GM18909 (cell line): Measurements from ENCODE around the gene CREBBP.

Experiments used
- ATAC-seq: cut with Tn5 transposase; IDR thresholded peaks from one replicate; pipeline ENCODE4 v1.9.1; 2021; ENCODE audit warnings: mild to moderate bottlenecking; ENCODE audit not compliant: unreplicated experiment, poor library complexity

The CREBBP gene

GRCh38 chr16:3800477-3801270 lies 79.8 kb downstream of the CREBBP start:
- ATAC-seq = no peak

- ATAC-seq = no peak
These were observed 80.5 kb downstream of the CREBBP start for GRCh38 chr16:3800019-3800418.

- no peak for ATAC-seq
These were observed 81.2 kb downstream of the CREBBP start for GRCh38 chr16:3799354-3799753.

GRCh38 chr16:3798838-3799237 lies 81.7 kb downstream of the CREBBP start:
- no peak for ATAC-seq

- peak; percentile 51 for ATAC-seq
These were observed 82.4 kb downstream of the CREBBP start for GRCh38 chr16:3797904-3798811.

GRCh38 chr16:3797473-3797872 lies 83.0 kb downstream of the CREBBP start:
- no peak for ATAC-seq

GRCh38 chr16:3793161-3793576 lies 87.3 kb downstream of the CREBBP start:
- ATAC-seq = no peak

- no peak for ATAC-seq
These were observed 88.0 kb downstream of the CREBBP start for GRCh38 chr16:3792472-3793012.

GRCh38 chr16:3791701-3792100 lies 88.8 kb downstream of the CREBBP start:
- ATAC-seq = no peak

- ATAC-seq = peak; percentile 38
These were observed 91.0 kb downstream of the CREBBP start for GRCh38 chr16:3789375-3790099.

GRCh38 chr16:3788711-3789374 lies 91.7 kb downstream of the CREBBP start:
- no peak for ATAC-seq

GRCh38 chr16:3787924-3788661 lies 92.4 kb downstream of the CREBBP start:
- peak; percentile 86 for ATAC-seq

GRCh38 chr16:3785413-3785812 lies 95.1 kb downstream of the CREBBP start:
- ATAC-seq = no peak

GRCh38 chr16:3783516-3783915 lies 97.0 kb downstream of the CREBBP start:
- no peak for ATAC-seq

- ATAC-seq = no peak
These were observed 97.9 kb downstream of the CREBBP start for GRCh38 chr16:3782566-3782965.

GRCh38 chr16:3781421-3781820 lies 99.1 kb downstream of the CREBBP start:
- no peak for ATAC-seq

GRCh38 chr16:3780570-3780969 lies 99.9 kb downstream of the CREBBP start:
- no peak for ATAC-seq

- no peak for ATAC-seq
These were observed 104.2 kb downstream of the CREBBP start for GRCh38 chr16:3776316-3776715.

- no peak for ATAC-seq
These were observed 105.7 kb downstream of the CREBBP start for GRCh38 chr16:3774819-3775218.
